AG04449 (cell line): ENCODE results near the gene CYP2C19.

Experiments
- CTCF ChIA-PET: fragments of 350-600 bp; formaldehyde crosslinking; extraction: SDS; loops from one replicate; lab custom pipeline; 2021; ENCODE audit warnings: antibody characterized with exemption; lab: Yijun Ruan, JAX
- POLR2A ChIA-PET: fragments of 400-600, 350-600 bp; formaldehyde crosslinking; extraction: SDS; loops from one replicate; lab custom pipeline; 2020; ENCODE audit warnings: antibody characterized with exemption, inconsistent platforms; lab: Yijun Ruan, JAX
- DNase-seq: peaks from one replicate; pipeline ENCODE4 v3.0.0-alpha.2; 2010; ENCODE audit warnings: low read depth, low spot score
- H3K4me3 ChIP-seq: 2 replicates; pipeline ENCODE4 v1.5.1; 2011; ENCODE audit warnings: low read depth, mild to moderate bottlenecking, control low read depth, low read length
- TF ChIP-seq, protein P1 (sequence below): IDR thresholded peaks from one replicate; pipeline ENCODE4 v1.5.1; 2011; ENCODE audit warnings: mild to moderate bottlenecking, moderate library complexity, low read length, control low read depth, inconsistent platforms; ENCODE audit not compliant: insufficient read depth; ENCODE audit errors: missing control alignments

Gene CYP2C19

DNA sequence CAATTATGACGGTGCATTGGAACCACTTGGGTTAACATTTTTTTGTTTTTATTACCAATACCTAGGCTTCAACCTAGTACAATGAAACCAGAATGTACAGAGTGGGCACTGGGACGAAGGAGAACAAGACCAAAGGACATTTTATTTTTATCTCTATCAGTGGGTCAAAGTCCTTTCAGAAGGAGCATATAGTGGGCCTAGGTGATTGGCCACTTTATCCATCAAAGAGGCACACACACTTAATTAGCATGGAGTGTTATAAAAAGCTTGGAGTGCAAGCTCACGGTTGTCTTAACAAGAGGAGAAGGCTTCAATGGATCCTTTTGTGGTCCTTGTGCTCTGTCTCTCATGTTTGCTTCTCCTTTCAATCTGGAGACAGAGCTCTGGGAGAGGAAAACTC, at the start of gene CYP2C19:
Gene CYP2C19 (plus strand): TSS at position 289 of the 400 bp plus-strand sequence. CDS start 25 bp downstream, at position 314.
- POLR2A ChIA-PET = no interaction called here
- CTCF ChIA-PET = no interaction called here
- H3K4me3 ChIP-seq = no peak within 1 kb of the TSS
- TF ChIP-seq, protein P1, sequence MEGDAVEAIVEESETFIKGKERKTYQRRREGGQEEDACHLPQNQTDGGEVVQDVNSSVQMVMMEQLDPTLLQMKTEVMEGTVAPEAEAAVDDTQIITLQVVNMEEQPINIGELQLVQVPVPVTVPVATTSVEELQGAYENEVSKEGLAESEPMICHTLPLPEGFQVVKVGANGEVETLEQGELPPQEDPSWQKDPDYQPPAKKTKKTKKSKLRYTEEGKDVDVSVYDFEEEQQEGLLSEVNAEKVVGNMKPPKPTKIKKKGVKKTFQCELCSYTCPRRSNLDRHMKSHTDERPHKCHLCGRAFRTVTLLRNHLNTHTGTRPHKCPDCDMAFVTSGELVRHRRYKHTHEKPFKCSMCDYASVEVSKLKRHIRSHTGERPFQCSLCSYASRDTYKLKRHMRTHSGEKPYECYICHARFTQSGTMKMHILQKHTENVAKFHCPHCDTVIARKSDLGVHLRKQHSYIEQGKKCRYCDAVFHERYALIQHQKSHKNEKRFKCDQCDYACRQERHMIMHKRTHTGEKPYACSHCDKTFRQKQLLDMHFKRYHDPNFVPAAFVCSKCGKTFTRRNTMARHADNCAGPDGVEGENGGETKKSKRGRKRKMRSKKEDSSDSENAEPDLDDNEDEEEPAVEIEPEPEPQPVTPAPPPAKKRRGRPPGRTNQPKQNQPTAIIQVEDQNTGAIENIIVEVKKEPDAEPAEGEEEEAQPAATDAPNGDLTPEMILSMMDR = no peak
- no peak for DNase-seq

DNA sequence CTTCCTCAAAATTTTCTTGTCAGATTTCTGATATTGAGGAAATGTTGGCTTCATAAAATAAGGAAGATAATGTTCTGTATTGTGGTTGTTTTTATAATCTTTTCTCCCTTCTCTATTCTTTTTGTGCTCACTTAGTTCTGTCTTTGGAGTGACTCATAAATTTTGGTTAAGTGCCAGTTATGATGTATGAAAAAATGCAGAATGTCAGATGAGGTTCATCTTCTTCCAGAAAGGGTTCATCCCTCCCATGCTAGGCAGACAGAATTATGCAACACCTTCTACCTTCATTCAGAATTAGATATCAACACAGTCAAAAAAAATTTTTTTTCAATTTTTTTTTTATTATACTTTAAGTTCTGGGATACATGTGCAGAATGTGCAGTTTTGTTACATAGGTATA, 36.6 kb upstream of the CYP2C19 start:
- H3K4me3 ChIP-seq = no peak overlapping the region
- POLR2A ChIA-PET = no interaction called here
- DNase-seq = no peak
- CTCF ChIA-PET = no interaction called here
- TF ChIP-seq, protein P1 = no peak

DNA sequence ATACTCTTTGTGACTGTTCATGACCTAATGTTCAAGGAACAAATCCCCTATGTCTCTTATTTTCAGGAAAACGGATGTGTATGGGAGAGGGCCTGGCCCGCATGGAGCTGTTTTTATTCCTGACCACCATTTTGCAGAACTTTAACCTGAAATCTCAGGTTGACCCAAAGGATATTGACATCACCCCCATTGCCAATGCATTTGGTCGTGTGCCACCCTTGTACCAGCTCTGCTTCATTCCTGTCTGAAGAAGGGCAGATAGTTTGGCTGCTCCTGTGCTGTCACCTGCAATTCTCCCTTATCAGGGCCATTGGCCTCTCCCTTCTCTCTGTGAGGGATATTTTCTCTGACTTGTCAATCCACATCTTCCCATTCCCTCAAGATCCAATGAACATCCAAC, 27.3 kb upstream of the CYP2C19 start:
- ChIA-PET CTCF (no interaction called here), POLR2A (no interaction called here)
- TF ChIP-seq, protein P1 = no peak
- H3K4me3 ChIP-seq = no peak overlapping the region
- no peak for DNase-seq

DNA sequence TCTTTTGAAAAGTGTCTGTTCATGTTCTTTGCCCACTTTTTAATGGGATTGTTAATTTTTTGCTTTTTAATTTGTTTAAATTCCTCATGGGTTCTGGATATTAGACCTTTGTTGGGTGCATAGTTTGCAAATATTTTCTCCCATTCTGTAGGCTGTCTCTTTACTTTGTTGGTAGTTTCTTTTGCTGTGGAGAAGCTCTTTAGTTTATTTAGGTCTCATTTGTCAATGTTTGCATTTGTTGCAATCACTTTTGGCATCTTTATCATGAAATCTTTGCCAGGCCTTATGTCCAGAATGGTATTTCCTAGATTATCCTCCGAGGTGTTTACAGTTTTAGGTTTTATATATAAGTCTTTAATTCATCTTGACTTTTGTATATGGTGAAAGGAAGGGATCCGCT, 23.9 kb upstream of the CYP2C19 start:
- DNase-seq = no peak
- TF ChIP-seq, protein P1 = no peak
- POLR2A ChIA-PET = no interaction called here

DNA sequence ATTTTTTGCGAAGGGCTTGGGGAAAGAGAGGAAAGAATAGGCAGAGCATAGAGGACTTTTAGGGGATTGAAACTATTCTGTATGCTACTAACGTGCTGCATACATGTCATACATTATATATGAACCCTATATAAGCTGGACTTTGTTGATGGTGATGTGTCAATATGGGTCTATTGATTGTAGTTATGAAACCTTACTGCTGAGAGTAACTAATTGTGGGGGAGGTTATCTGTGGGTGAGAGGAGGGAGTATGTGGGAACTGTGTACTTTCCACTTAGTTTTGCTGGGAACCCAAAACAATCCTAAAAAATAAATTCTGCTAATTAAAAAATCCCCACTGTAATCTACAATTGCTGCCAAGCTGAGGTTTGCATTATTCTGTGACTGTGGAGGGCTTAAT, 15.3 kb upstream of the CYP2C19 start:
- no peak for DNase-seq
- TF ChIP-seq, protein P1 = no peak
- no peak overlapping the region for H3K4me3 ChIP-seq
- ChIA-PET POLR2A (no interaction called here), CTCF (no interaction called here)

More for the DNA sequence above, 23.9 kb upstream of the CYP2C19 start:
- H3K4me3 ChIP-seq = no peak overlapping the region
- CTCF ChIA-PET = no interaction called here

DNA sequence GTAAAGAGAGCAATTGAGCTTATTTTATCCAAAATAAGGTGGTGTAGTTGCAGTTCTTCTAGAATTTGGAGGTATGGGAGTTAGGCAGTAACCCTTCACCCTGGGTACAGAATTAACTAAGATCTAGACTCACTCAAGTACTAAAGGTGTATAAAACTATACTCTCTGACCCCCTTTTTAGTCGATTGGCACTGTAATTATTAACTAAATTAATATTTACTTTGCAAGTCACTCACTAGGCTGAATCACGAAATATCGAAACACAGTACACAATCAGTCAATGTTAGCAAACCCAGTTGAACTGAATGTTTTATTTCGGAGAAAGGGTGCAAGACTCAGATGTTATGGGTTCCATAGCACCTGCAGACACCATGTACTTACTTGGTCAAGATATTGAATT, 14.6 kb upstream of the CYP2C19 start:
- no peak for DNase-seq
- CTCF ChIA-PET = no interaction called here
- POLR2A ChIA-PET = no interaction called here

More for the DNA sequence above, 14.6 kb upstream of the CYP2C19 start:
- TF ChIP-seq, protein P1 = no peak
- H3K4me3 ChIP-seq = no peak overlapping the region
